Transverse colon (tissue), 4 donors: ENCODE data around the gene AMIGO3. TPM values are rescaled to one million over a fixed set of nuclear protein-coding genes. Genes with fewer than 3 reads are reported as not detected.

Source experiments
- DNase-seq: peaks from one replicate; pipeline ENCODE4 v3.0.0-alpha.2; 2019
- H3K27ac ChIP-seq, 4 donors: fragments of 200-600 bp; sonication (generic); 2 replicates each; pipeline ENCODE4 v1.5.1; 2016 to 2018; ENCODE audit warnings: inconsistent platforms in 4 of 4
- H3K27me3 ChIP-seq: fragments of 200-600 bp; sonication (generic); 2 replicates; pipeline ENCODE4 v1.5.1; 2017; ENCODE audit warnings: inconsistent platforms
- H3K36me3 ChIP-seq, 4 donors: fragments of 200-600 bp; sonication (generic); 2 replicates each; pipeline ENCODE4 v1.5.1; 2017 to 2019; ENCODE audit warnings: inconsistent platforms in 4 of 4
- H3K4me1 ChIP-seq, 4 donors: fragments of 200-600 bp; sonication (generic); 2 replicates each; pipeline ENCODE4 v1.5.1; 2017 to 2020; ENCODE audit warnings: inconsistent platforms in 4 of 4
- H3K4me3 ChIP-seq, 4 donors: fragments of 200-600 bp; sonication (generic); 1 replicate in 1 of 4; 2 replicates in 3 of 4; pipeline versions ENCODE4 v1.5.1 to v1.6.1; 2017 to 2019; ENCODE audit warnings: inconsistent platforms in 4 of 4
- H3K9me3 ChIP-seq, 2 donors: fragments of 200-600 bp; sonication (generic); 2 replicates each; pipeline ENCODE4 v1.5.1; 2017 to 2019; ENCODE audit warnings: inconsistent platforms in 2 of 2
- EP300 ChIP-seq: sonication (generic); formaldehyde crosslinking; IDR thresholded peaks from one replicate; pipeline ENCODE4 v1.6.1; 2017; ENCODE audit warnings: antibody characterized with exemption, low read depth
- POLR2A ChIP-seq: fragments of 450-650 bp; IDR thresholded peaks from one replicate; pipeline ENCODE4 v1.6.1; 2016; ENCODE audit warnings: antibody characterized with exemption, mild to moderate bottlenecking, moderate library complexity
- POLR2AphosphoS5 ChIP-seq, 3 donors: sonication (generic); formaldehyde crosslinking; IDR thresholded peaks; one replicate each; pipeline ENCODE4 v1.6.1; 2016; ENCODE audit warnings: antibody characterized with exemption in 3 of 3
- WGBS, 2 donors: methylation state at CpG; one replicate each; pipeline ENCODE4 v1.1.5; 2018; ENCODE audit warnings: low coverage in 1 of 2; 5-methylcytosine and 5-hydroxymethylcytosine counted together
- in situ Hi-C, 4 donors: fragments of 200-750 bp; cut with MboI; loops; one replicate each; pipeline versions ENCODE4 v1.15.0 to v1.15.1; 2017; ENCODE audit warnings: low sequenced_read_pairs in 3 of 4, low pct_ligation_motif_present in 1 of 4, low pct_unique_long_range_greater_than_20kb in 1 of 4
- intact Hi-C: fragments of 100-400 bp; cut with DNase I; formaldehyde crosslinking; loops from one replicate; pipeline ENCODE4 v1.15.1; 2023; ENCODE audit warnings: low total_unique reads
- total RNA-seq, 4 donors: library from RNA; depleted of rRNA; stranded (reverse); fragments of >200 nt; gene quantifications; one replicate each; pipeline ENCODE4 v1.1.0, GENCODE V29; 2016
- TF ChIP-seq, protein P1 (sequence below), 5 experiments: fragments of 200-600 bp in 3 of 5; fragments of 450-650 bp in 2 of 5; sonication (generic) in 3 of 5; IDR thresholded peaks; 1 replicate in 2 of 5; 2 replicates in 3 of 5; pipeline ENCODE4 v1.5.1; 2016 to 2017; ENCODE audit warnings: antibody characterized with exemption in 5 of 5, inconsistent platforms in 3 of 5, mild to moderate bottlenecking in 2 of 5, moderate library complexity in 1 of 5

The AMIGO3 gene
- total RNA-seq, 4 donors from 2014 or later: 0.68 to 0.79 TPM; not detected in 2

DNA sequence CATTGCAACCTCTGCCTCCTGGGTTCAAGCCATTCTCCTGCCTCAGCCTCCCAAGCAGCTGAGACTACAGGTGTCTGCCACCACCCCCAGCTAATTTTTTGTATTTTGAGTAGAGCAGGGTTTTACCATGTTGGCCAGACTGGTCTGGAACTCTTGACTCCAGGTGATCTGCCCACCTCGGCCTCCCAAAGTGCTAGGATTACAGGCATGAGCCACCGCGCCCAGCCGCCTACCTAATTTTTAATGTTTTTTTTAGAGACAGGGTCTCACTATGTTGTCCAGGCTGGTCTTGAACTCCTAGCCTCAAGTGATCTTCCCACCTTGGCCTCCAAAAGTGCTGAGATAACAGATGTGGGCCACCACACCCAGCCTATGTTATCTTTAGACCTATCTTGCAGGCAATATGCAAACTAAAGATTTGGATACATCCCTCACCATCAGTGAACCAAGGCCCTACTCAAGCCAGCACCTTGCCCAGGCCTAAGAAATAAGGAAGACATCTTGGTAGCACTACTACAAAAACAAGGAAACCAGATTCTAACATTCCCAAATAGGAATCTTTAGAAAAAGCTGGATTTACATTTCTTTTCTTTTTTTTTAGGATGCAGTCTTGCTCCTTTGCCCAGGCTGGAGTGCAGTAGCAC lies 10.6 kb upstream of the AMIGO3 start:
- Histone ChIP-seq H3K4me3 (no peak overlapping the region), H3K27me3 (no peaks in the 10 kb centered on the region), H3K36me3 (peaks cover 0 to 43% (median 9%) of the 10 kb centered on the region in 4 donors), H3K4me1 (peaks cover 0 to 13% (median 4%) of the 10 kb centered on the region in 4 donors), H3K9me3 (no peaks in the 10 kb centered on the region), H3K27ac (no peak overlapping the region)
- no peak for DNase-seq
- intact Hi-C loops: no loop called here
- TF ChIP-seq POLR2AphosphoS5 (IDR thresholded peaks at IDR 0.05): no peak
- TF ChIP-seq, protein P1, sequence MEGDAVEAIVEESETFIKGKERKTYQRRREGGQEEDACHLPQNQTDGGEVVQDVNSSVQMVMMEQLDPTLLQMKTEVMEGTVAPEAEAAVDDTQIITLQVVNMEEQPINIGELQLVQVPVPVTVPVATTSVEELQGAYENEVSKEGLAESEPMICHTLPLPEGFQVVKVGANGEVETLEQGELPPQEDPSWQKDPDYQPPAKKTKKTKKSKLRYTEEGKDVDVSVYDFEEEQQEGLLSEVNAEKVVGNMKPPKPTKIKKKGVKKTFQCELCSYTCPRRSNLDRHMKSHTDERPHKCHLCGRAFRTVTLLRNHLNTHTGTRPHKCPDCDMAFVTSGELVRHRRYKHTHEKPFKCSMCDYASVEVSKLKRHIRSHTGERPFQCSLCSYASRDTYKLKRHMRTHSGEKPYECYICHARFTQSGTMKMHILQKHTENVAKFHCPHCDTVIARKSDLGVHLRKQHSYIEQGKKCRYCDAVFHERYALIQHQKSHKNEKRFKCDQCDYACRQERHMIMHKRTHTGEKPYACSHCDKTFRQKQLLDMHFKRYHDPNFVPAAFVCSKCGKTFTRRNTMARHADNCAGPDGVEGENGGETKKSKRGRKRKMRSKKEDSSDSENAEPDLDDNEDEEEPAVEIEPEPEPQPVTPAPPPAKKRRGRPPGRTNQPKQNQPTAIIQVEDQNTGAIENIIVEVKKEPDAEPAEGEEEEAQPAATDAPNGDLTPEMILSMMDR (IDR thresholded peaks at IDR 0.05): no peak
- TF ChIP-seq POLR2A: no peak
- TF ChIP-seq EP300: no peak
- WGBS, 2 donors: 100% methylated on average over 2 to 4 of the region's 4 CpGs
- in situ Hi-C loops: no loop called here

DNA sequence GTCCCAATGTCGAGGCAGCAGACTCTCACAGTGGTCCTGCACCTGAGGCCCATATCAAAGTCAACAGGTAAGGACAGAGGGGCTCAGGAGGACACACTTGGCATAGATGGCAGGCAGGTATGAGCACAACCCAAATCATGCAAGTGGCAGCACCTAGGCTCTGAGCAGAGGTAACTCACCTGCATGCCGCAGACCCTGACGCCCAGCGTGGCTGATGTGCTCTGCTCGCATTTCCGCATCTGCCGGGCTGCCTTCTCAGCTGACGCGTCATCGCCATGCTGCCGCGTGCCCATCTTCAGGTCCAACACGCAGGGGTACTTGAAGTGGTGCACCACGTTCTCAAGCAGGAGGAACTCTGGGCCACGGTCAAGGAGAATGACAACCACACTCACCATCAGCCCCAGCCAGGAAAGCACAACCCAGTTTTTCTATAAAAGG lies 8.5 kb upstream of the AMIGO3 start:
- in situ Hi-C loops (no loop called here), intact Hi-C loops (no loop called here)
- no peak overlapping the region for H3K27ac ChIP-seq
- H3K9me3 ChIP-seq: no peaks in the 10 kb centered on the region
- no peak for DNase-seq
- no peak overlapping the region for H3K4me3 ChIP-seq
- H3K36me3 ChIP-seq: peaks cover 0 to 35% (median 8%) of the 10 kb centered on the region in 4 donors
- H3K27me3 ChIP-seq: no peaks in the 10 kb centered on the region
- TF ChIP-seq POLR2AphosphoS5 (IDR thresholded peaks at IDR 0.05) (no peak), EP300 (no peak)
- TF ChIP-seq, protein P1 (IDR thresholded peaks at IDR 0.05): no peak
- peaks cover 8 to 25% (median 16%) of the 10 kb centered on the region in 4 donors for H3K4me1 ChIP-seq
- 92 to 100% methylated on average over 11 to 12 of the region's 15 CpGs for WGBS, 2 donors

DNA sequence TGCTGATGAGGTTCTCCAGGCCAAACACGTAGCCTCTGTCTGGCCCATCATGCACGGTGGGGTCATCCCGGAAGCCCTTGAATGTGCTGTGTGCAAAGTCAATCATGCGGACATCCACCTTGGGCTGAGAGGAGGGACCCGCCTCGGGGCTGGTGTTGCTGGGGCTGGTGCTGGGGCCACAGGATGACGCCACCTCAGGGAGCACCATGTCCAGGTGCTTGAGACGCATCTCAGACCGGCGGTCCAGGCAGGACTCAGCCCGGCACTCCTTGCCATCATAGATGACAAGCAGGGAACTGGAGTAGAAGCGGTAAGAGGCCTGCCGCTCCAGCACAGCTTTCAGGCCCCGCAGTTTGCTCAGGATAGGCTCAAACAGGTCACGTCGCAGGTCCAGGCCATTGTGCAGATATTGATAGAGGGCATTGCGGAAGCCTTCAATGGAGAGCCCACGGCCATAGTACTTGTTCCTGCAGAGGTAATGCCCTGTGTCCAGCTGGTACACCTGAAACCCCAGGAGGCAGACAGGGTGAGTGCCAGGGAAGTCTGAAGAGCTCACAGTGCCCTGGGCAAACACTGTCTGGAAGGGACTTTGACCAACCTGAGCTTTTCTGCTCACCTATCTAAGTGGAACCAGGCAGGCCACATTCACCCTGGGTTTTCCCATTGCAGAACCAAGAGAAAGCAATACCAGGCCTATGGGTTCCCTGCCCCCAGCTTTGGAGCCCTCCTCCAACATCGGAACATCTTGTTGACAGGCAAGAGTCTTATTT lies 7.9 kb upstream of the AMIGO3 start:
- peak overlapping the region in 1 of 4 donors; percentile 24 for H3K27ac ChIP-seq
- no peak for DNase-seq
- in situ Hi-C loops: no loop called here
- H3K9me3 ChIP-seq: no peaks in the 10 kb centered on the region
- intact Hi-C loops: no loop called here
- H3K36me3 ChIP-seq: peaks cover 0 to 29% (median 8%) of the 10 kb centered on the region in 4 donors
- no peak for TF ChIP-seq POLR2A
- no peak for TF ChIP-seq POLR2AphosphoS5 (IDR thresholded peaks at IDR 0.05)
- no peak for TF ChIP-seq EP300
- TF ChIP-seq, protein P1 (IDR thresholded peaks at IDR 0.05): no peak
- H3K4me1 ChIP-seq: peaks cover 14 to 31% (median 22%) of the 10 kb centered on the region in 4 donors
- H3K4me3 ChIP-seq: no peak overlapping the region
- H3K27me3 ChIP-seq: no peaks in the 10 kb centered on the region
- WGBS, 2 donors: 33 to 85% methylated on average over 1 to 19 of the region's 19 CpGs

DNA sequence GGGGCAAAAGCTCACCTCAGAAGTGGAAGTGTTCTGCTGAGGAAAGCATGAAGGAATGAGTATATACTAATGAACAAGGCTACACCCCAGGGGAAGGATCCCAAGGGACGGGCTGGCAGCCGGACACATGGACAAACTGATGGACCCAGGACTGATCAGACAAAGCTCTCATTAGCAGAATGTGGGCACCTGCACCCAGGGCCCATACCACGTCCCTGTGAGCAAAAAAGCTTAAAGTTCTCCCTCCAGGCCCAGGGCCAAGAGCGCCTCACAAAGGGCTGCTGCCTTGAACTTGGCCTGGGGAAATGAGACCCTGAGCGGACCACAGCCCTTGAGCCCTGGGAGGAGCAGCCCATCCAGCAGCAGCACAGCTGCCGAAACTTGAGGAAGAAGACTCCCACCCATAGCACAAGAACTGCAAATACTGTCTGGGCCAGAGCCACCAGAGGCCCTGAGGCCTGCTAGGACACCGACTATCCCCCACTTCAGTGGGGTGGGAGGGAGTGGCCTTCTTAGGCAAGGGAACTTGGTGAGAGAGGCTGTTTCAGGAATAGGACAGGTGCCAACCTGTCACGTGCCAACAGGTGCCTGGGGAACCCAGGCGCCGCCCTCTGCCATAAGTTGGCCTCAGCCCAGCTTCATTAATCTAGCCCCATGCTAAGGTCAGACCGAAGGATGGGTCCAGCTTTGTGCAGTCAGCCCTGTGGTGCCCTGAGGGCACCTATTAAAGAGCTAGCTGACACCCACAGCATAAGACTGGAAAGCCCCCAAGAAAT lies 6.6 kb upstream of the AMIGO3 start:
- DNase-seq: peak; percentile 76
- Histone ChIP-seq H3K27me3 (no peaks in the 10 kb centered on the region), H3K27ac (peak overlapping the region in 3 of 4 donors; percentile 24 to 99 (median 98)), H3K9me3 (no peaks in the 10 kb centered on the region), H3K4me3 (no peak overlapping the region), H3K4me1 (peaks cover 16 to 36% (median 24%) of the 10 kb centered on the region in 4 donors), H3K36me3 (peaks cover 0 to 17% (median 5%) of the 10 kb centered on the region in 4 donors)
- WGBS, 2 donors: 67% methylated on average over 11 of the region's 11 CpGs; no CpG with 5 or more reads in 1 of the 2 donors
- intact Hi-C loops (no loop called here), in situ Hi-C loops (no loop called here)
- TF ChIP-seq POLR2AphosphoS5 (IDR thresholded peaks at IDR 0.05): peak in 2 of 3 donors; percentile 16 to 22
- TF ChIP-seq POLR2A: no peak
